Dermis microvascular lymphatic vessel endothelial cell (primary cell): ENCODE data around the gene NIN. TPM values are rescaled to one million over a fixed set of nuclear protein-coding genes. Genes with fewer than 3 reads are reported as not detected.

ENCODE experiments used
- DNase-seq, 2 donors: peaks; one replicate each; pipeline versions ENCODE4 v3.0.0 to v3.0.0-alpha.2; 2010; ENCODE audit warnings: low read depth in 2 of 2
- total RNA-seq: library from RNA; depleted of rRNA; stranded (reverse); fragments of >200 nt; gene quantifications from 2 replicates; pipeline ENCODE4 v1.2.1, GENCODE V29; 2014

NIN gene
- total RNA-seq, 1 donor from 2014 or later = 21.4 TPM

- no peak for DNase-seq
Observed at GRCh38 chr14:50762931-50763300, 68.0 kb downstream of the NIN start.

GRCh38 chr14:50762001-50762930, 68.7 kb downstream of the NIN start:
- DNase-seq = no peak

- no peak for DNase-seq
Observed at GRCh38 chr14:50759800-50760543, 71.0 kb downstream of the NIN start.

- no peak for DNase-seq
Observed at GRCh38 chr14:50758945-50759344, 72.0 kb downstream of the NIN start.

- DNase-seq = no peak
Observed at GRCh38 chr14:50758305-50758704, 72.7 kb downstream of the NIN start.

GRCh38 chr14:50757702-50758101, 73.3 kb downstream of the NIN start:
- DNase-seq = no peak

- DNase-seq = no peak
Observed at GRCh38 chr14:50756300-50756699, 74.7 kb downstream of the NIN start.

GRCh38 chr14:50750323-50750722, 80.6 kb downstream of the NIN start:
- DNase-seq = no peak

GRCh38 chr14:50745401-50746058, 85.4 kb downstream of the NIN start:
- DNase-seq = no peak

- DNase-seq = no peak
Observed at GRCh38 chr14:50744231-50744630, 86.7 kb downstream of the NIN start.

- DNase-seq = peak in 1 of 2 donors; percentile 58
Observed at GRCh38 chr14:50741567-50741966, 89.4 kb downstream of the NIN start.

GRCh38 chr14:50740856-50741255, 90.1 kb downstream of the NIN start:
- peak in 1 of 2 donors; percentile 59 for DNase-seq

- DNase-seq = no peak
Observed at GRCh38 chr14:50739186-50739585, 91.8 kb downstream of the NIN start.

- no peak for DNase-seq
Observed at GRCh38 chr14:50736932-50737419, 94.0 kb downstream of the NIN start.

GRCh38 chr14:50734950-50735695, 95.8 kb downstream of the NIN start:
- no peak for DNase-seq

GRCh38 chr14:50733494-50733893, 97.5 kb downstream of the NIN start:
- no peak for DNase-seq

- DNase-seq = no peak
Observed at GRCh38 chr14:50728836-50729235, 102.1 kb downstream of the NIN start.

- no peak for DNase-seq
Observed at GRCh38 chr14:50726372-50727107, 104.4 kb downstream of the NIN start.

GRCh38 chr14:50725761-50726160, 105.2 kb downstream of the NIN start:
- DNase-seq = no peak

- no peak for DNase-seq
Observed at GRCh38 chr14:50719911-50720759, 110.8 kb downstream of the NIN start.
